ENCODE data around the gene GRAMD1B.

GRAMD1B gene

GRCh38 chr11:123584737-123585136 lies 154.7 kb downstream of the GRAMD1B start:
- no peak for TF ChIP-seq CTCF (IDR thresholded peaks at IDR 0.05)
- H3K27ac ChIP-seq, result no peak overlapping the region
- no peaks in the 10 kb centered on the region for H3K9me3 ChIP-seq
- H3K4me1 ChIP-seq (ENCODE audit: control insufficient read depth in 1 of 2, insufficient read depth in 1 of 2, low read depth in 1 of 2, low read length in 1 of 2), result peaks cover 0 to 6% of the 10 kb centered on the region in 2 experiments
- H3K27me3 ChIP-seq, result no peaks in the 10 kb centered on the region
- H3K36me3 ChIP-seq, result peaks cover 39% of the 10 kb centered on the region
- no peak overlapping the region for H3K4me3 ChIP-seq (ENCODE audit: low read depth in 1 of 2, low read length in 1 of 2)

- no peak for TF ChIP-seq CTCF (IDR thresholded peaks at IDR 0.05)
- Histone ChIP-seq H3K9me3 (no peaks in the 10 kb centered on the region), H3K27me3 (no peaks in the 10 kb centered on the region), H3K36me3 (peaks cover 43% of the 10 kb centered on the region), H3K4me3 (ENCODE audit: low read depth in 1 of 2, low read length in 1 of 2) (no peak overlapping the region), H3K27ac (no peak overlapping the region), H3K4me1 (ENCODE audit: control insufficient read depth in 1 of 2, insufficient read depth in 1 of 2, low read depth in 1 of 2, low read length in 1 of 2) (peaks cover 0 to 6% of the 10 kb centered on the region in 2 experiments)
These were observed 155.1 kb downstream of the GRAMD1B start for GRCh38 chr11:123585206-123585605.

GRCh38 chr11:123585706-123586105 lies 155.6 kb downstream of the GRAMD1B start:
- Histone ChIP-seq H3K4me1 (ENCODE audit: control insufficient read depth in 1 of 2, insufficient read depth in 1 of 2, low read depth in 1 of 2, low read length in 1 of 2) (peaks cover 0 to under 1% of the 10 kb centered on the region in 2 experiments), H3K36me3 (peaks cover 48% of the 10 kb centered on the region), H3K9me3 (no peaks in the 10 kb centered on the region), H3K27ac (no peak overlapping the region), H3K27me3 (no peaks in the 10 kb centered on the region), H3K4me3 (ENCODE audit: low read depth in 1 of 2, low read length in 1 of 2) (no peak overlapping the region)
- TF ChIP-seq CTCF (IDR thresholded peaks at IDR 0.05), result no peak

GRCh38 chr11:123586568-123586967 lies 156.5 kb downstream of the GRAMD1B start:
- Histone ChIP-seq H3K9me3 (no peaks in the 10 kb centered on the region), H3K27me3 (no peaks in the 10 kb centered on the region), H3K4me1 (ENCODE audit: control insufficient read depth in 1 of 2, insufficient read depth in 1 of 2, low read depth in 1 of 2, low read length in 1 of 2) (no peaks in the 10 kb centered on the region), H3K36me3 (peaks cover 56% of the 10 kb centered on the region), H3K27ac (no peak overlapping the region), H3K4me3 (ENCODE audit: low read depth in 1 of 2, low read length in 1 of 2) (no peak overlapping the region)
- no peak for TF ChIP-seq CTCF (IDR thresholded peaks at IDR 0.05)

- H3K9me3 ChIP-seq, result no peaks in the 10 kb centered on the region
- no peak overlapping the region for H3K4me3 ChIP-seq (ENCODE audit: low read depth in 1 of 2, low read length in 1 of 2)
- H3K27ac ChIP-seq, result no peak overlapping the region
- H3K4me1 ChIP-seq (ENCODE audit: control insufficient read depth in 1 of 2, insufficient read depth in 1 of 2, low read depth in 1 of 2, low read length in 1 of 2), result no peaks in the 10 kb centered on the region
- H3K36me3 ChIP-seq, result peaks cover 60% of the 10 kb centered on the region
- H3K27me3 ChIP-seq, result no peaks in the 10 kb centered on the region
- no peak for TF ChIP-seq CTCF (IDR thresholded peaks at IDR 0.05)
These were observed 157.0 kb downstream of the GRAMD1B start for GRCh38 chr11:123587044-123587443.

- TF ChIP-seq CTCF (IDR thresholded peaks at IDR 0.05), result no peak
- Histone ChIP-seq H3K4me3 (ENCODE audit: low read depth in 1 of 2, low read length in 1 of 2) (no peak overlapping the region), H3K27me3 (no peaks in the 10 kb centered on the region), H3K36me3 (peaks cover 60% of the 10 kb centered on the region), H3K4me1 (ENCODE audit: control insufficient read depth in 1 of 2, insufficient read depth in 1 of 2, low read depth in 1 of 2, low read length in 1 of 2) (no peaks in the 10 kb centered on the region), H3K27ac (no peak overlapping the region), H3K9me3 (no peaks in the 10 kb centered on the region)
These were observed 157.5 kb downstream of the GRAMD1B start for GRCh38 chr11:123587559-123587958.

Data from neutrophil (primary cell).